T47D (cell line): ENCODE data around the gene TPM4.
"Not testable (repeated sequence)": the region's sequence is repeated elsewhere in the genome, so short reads cannot be mapped to it uniquely, and the experiment has no call there.

Experiments
- DNase-seq, 2 experiments: peaks; one replicate each; pipeline versions ENCODE4 v3.0.0 to v3.0.0-alpha.2; 2011 to 2012; ENCODE audit warnings: low read depth in 1 of 2, low spot score in 1 of 2
- JUND ChIP-seq: IDR thresholded peaks from 2 replicates; pipeline ENCODE4 v1.6.1; 2012; ENCODE audit warnings: low read depth
- in situ Hi-C: cut with HindIII; loops from 2 replicates; pipeline ENCODE4 v1.10.0; 2016; ENCODE audit warnings: low sequenced_read_pairs, low pct_unique_long_range_greater_than_20kb

TPM4 gene

DNA sequence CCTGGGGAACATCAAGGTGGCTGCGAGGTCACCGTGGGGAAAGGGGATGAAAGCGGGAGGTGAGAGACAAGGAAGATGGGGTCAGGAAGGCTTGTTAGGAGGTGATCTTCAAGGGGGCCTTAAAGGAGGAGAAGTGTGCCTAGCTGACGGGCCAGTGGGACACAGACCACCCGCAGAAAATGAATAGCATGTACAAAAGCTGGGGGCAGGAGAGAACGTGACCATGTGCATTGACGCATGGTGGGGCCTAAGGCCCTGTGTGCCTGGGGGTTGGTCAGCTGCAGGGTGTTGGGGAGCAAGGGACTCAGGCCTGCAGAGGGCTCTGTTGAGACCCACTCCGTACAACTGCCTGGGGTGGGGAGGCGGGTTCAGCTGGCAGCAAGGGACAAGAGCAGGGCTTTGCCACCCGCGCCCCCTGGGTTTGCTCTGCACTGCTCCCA, 41.3 kb downstream of the TPM4 start:
- TF ChIP-seq JUND = no peak
- in situ Hi-C loops = no loop called here
- DNase-seq = no peak

- in situ Hi-C loops = no loop called here
- no peak for TF ChIP-seq JUND
- DNase-seq = no peak
Measured at GRCh38 chr19:16118489-16119033, 42.3 kb downstream of the TPM4 start.

- DNase-seq, in situ Hi-C loops: not testable (repeated sequence)
Measured at GRCh38 chr19:16119075-16119857, 43.0 kb downstream of the TPM4 start.

DNA sequence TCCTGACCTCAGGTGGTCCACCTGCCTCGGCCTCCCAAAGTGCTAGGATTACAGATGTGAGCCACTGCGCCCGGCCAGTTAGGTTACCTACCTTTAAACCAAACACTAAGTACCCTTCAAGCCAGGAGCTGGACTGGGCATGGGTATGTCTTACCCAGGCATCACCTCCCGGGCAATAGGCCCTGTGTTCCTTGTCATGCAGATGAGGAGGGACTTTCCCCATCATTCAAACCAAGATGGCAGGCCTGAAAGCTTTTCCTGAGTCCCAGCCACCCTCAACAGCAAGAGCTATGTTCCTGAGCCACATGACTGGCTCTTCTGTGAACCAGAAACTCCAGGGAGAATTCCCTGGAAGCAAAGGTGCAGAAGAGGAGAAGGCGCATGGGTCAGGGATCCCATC, 44.8 kb downstream of the TPM4 start:
- no peak for TF ChIP-seq JUND
- in situ Hi-C loops = no loop called here
- no peak for DNase-seq

- in situ Hi-C loops = no loop called here
- TF ChIP-seq JUND = no peak
- DNase-seq = no peak
Measured at GRCh38 chr19:16121967-16122366, 45.7 kb downstream of the TPM4 start.

DNA sequence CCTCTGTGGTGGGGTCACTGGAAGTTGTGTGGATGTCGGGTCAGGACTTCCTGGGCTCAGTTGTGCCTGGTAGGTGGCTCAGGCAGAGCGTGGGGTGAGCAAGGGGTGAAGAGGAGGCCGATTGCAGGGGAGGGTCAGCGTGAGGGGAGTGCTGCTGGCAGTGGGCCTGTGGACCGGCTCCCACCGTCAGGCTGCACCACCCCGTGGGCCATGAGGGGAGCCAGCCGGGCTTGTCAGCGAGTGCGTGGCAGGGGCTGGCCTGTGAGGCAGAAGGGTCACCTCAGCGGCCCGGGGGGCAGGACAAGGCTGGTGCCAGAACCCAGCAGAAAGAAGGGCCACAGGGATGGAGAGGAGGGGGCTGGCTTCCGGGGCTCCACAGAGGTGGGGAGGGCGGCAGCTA, 48.7 kb downstream of the TPM4 start:
- TF ChIP-seq JUND = no peak
- no peak for DNase-seq
- in situ Hi-C loops = no loop called here

DNA sequence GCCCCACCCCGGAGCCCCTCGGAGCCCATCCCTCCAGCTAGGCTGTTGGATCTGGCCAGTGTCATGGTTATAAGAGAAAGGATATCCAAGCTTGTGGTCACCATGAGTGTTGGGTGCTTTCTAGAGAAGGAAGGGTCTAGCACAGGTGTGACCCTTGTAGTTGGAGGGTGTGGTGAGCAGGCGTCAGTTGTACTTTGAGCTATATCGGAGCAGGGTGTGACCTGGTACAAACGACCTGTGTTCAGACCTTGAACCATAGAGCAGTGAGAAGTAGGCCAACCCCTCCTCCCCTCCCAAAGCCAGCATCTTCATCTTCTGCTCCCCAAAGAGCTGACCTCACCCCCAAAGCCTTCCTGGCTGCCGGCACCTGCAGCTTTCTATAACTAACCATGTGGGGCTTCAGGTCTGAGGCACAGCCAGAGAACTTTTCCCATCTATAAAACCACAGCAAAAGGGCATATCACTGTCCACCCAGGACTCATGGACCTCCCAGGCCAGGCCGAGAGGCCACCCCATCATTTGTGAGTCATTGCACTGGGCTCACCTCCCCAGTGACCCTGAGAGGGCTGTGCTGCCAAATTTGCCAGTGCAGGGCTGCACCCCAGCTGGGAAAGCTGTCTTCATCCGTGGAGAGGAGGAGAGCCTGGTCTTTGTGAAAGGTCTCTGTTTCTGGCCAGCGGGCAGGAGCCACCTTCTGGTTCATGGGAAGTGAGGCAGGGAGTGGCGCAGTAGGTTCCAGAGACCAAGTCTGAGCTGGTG, 49.6 kb downstream of the TPM4 start:
- no peak for TF ChIP-seq JUND
- DNase-seq = no peak
- in situ Hi-C loops = no loop called here

GRCh38 chr19:16127080-16127479, 50.8 kb downstream of the TPM4 start:
- in situ Hi-C loops = no loop called here
- DNase-seq = no peak
- TF ChIP-seq JUND = no peak

GRCh38 chr19:16127776-16128371, 51.6 kb downstream of the TPM4 start:
- no peak for TF ChIP-seq JUND
- in situ Hi-C loops = no loop called here
- DNase-seq = no peak

DNA sequence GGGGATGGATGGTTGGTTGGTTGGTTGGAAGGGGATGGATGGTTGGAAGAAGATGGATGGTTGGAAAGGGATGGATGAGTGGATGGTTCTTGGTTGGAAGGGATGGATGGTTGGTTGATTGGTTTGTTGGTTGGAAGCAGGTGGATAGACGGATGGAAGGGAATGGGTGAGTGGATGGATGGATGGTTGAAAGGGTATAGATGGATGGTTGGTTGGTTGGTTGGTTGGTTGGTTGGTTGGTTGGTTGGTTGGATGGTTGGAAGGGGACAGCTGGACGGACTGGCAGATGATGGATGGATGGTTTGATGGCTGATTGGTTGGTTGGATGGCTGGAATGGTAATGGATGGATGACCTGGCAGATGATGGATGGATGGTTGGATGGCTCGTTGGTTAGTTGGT, 55.4 kb downstream of the TPM4 start:
- no peak for DNase-seq
- no peak for TF ChIP-seq JUND
- in situ Hi-C loops = no loop called here

GRCh38 chr19:16133818-16134217, 57.5 kb downstream of the TPM4 start:
- in situ Hi-C loops = no loop called here
- no peak for DNase-seq
- TF ChIP-seq JUND = no peak

DNA sequence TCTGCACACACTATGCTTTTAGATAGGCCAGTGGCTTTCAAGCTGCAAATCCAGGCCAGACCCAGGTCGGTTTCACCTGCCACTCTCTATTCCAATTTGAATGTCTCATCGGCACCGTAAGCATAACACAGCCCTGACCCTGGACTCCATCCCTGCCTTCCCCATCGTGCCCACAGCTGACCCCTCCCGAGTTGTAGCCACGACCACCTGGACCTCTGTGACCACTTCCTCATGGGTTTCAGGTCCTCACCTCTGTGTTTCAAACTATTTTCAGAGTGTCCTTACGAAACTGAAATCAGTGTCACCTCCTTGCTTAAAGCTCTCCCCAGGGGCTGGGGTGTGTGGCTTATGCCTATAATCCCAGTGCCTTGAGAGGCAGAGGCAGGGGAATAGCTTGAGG, 58.2 kb downstream of the TPM4 start:
- TF ChIP-seq JUND = no peak
- in situ Hi-C loops = no loop called here
- no peak for DNase-seq

DNA sequence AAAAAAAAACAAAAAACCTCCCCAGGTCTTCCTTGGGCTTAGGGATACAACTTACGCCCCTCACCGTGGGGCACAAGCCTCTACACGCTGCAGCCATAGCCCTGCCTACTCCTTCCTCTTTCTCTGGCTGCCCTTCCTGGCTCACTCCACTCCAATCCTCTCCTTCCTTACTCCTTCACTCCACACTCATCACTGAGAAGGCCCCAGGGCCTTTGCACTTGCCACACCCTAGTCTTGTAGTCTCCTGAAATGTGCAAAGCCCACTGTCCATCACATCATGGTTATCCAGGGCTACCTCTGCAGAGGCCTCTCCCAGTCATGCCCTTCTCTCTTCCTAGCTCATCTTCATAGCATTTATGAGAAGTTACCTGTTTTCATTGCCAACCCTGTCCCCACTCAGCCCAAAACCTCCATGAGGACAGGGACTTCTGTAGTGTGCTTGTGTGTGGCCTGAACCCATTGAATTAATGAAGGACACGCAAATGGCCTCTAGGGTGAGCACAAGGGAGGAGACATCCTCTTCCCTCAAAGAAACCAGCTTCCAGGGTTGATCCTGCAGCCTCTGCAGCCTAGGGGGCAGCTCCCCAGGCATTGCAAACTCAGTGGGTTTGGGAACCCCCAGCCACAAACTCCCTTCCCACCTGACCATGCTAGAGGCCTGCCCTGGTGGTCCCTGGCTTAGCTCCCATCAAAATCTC, 59.3 kb downstream of the TPM4 start:
- DNase-seq = no peak
- no peak for TF ChIP-seq JUND
- in situ Hi-C loops = no loop called here
